ENCODE results near the gene TMF1.

TMF1 gene

GRCh38 chr3:69013253-69014021 is 38.7 kb downstream of the TMF1 start, which contains the start of gene EOGT:
TSS of gene EOGT (minus strand) at chr3:69013684. CDS start at chr3:69009846, 3,838 bp downstream.
- DNase-seq (ENCODE audit: low read depth): no peak

DNA sequence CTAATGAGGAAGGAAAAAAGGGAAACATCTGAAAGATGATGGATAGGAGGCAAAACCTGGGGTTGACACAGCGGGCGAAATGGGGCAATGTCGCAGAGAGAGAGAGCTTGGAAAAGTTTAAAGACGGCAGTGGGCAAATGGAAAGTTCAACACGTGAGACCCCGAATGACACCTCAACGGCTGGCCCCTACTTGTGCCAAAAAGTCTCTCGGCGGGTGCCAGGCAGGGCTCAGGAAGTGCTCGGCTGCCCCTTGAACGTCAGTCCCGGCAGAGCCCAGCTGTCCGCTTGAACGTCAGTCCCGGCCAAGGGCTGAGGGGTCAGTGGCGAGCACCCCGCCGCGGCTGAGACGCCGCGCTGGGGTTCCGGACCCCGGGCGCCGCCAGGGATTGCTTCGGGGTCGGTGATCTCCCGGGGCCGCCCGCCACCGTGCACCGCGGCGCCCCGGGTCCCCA is 39.3 kb downstream of the TMF1 start:
- DNase-seq (ENCODE audit: low read depth): no peak

GRCh38 chr3:69012100-69012799 is 39.9 kb downstream of the TMF1 start:
- DNase-seq (ENCODE audit: low read depth): no peak

- no peak for DNase-seq (ENCODE audit: low read depth)
These were observed 40.9 kb downstream of the TMF1 start for GRCh38 chr3:69011096-69011730.

DNA sequence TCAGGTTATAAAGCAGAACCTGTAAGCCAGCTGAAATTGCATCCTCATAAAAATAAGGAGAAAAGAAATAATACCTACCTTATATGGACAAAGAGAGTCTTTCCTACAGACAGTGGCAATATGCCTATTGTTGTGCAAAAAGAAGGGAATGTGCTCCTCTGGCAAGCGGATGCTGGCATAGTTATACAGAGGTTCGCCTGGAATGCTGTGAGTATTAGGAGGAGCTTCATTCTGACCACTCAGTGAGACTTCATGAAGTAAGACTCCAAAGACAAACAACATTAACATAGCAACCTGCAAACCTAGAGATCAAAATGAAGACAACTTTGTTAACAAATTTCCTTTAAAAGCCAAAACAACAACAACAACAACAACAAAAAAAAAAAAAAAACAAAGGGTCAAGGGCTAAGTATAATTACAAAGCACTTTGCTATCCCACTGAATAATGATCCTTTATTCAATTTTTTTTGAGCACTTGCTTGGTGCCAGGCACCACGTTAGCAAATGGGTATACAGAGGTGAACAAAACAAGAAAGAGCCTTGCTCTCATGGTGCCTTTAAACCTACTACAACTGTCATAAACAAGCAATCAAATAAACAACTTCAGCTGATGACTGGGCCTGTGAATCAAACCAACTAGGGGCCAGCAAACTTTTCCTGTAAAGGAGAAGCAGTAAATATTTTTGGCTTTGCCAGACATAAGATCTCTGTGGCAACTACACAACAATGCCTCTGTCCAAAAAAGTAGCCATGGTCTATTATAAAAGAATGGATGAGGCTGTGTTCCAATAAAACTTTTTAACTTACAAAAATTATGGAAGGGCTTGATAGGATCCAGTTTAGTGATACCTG is 42.3 kb downstream of the TMF1 start:
- no peak for DNase-seq (ENCODE audit: low read depth)

DNA sequence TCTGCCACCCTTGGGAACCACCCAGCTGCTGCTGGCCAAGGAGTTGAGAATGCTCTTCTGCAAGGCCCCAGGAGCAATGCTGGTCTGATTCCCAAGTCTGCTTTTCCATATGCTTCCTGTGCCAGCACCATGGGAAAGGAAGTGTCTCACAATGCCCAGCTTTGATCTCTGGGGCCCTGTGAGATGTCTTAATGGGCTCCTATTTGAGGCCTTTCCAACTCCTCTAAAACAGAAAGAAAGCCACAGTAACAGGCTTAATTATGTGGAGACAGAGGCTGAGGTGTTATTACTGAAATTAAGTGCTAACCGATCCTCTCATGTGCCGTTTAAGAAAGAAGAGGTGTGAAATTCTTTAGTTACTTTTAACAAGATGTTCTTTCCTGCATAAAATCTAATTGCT is 43.2 kb downstream of the TMF1 start:
- no peak for DNase-seq (ENCODE audit: low read depth)

GRCh38 chr3:69005791-69006482 is 46.2 kb downstream of the TMF1 start:
- no peak for DNase-seq (ENCODE audit: low read depth)

DNA sequence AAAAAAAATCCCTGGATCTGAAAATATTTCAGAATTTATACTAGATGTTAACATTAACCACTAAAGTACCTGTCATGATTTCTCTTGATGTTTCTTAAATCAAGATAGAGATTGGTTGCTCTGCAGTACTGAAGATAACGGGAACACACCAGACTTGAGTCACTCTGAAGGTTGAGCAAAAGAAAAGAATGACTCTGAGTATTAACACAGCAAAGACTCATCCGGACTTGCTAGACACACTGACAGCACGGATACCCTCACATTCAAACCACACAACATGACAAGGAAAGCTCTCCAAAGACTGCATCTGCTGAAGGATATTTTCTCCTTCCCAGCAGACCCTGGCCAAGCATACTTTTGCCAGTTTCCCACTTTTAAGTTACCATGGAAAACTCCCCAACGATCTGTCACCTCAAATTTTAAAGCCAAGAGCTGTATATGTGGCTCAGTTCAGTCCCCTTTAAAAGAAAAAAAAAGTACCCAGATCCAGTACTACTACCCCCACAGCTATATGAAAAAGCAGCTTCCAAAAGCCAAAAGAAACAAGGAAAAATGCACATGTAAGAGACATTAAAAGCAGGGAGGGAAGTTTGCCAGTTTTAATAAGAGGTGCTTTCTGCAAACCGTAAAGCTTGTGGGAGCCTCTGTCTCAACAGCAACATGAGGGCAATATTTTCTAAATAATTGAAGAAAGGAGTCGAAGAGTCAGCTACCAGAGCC is 46.9 kb downstream of the TMF1 start:
- DNase-seq (ENCODE audit: low read depth): no peak

DNA sequence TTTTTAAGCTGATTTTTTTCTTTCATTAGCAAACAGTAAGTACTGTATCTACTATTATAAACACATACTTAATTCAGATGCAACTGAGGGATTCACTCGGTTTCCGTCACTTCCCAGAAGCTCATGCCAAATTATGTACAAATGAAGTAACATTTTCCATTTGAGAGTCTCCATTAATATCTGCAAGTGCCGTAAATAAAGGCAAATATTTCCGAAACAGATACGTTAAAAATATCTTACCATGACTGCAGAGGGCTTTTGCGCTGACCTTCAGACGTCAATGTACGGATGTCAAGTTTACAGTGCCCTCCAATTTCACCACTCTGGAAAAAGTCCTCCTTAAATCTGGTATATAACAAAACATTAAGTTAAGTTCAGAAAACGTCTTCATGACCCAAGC is 48.0 kb downstream of the TMF1 start:
- no peak for DNase-seq (ENCODE audit: low read depth)

GRCh38 chr3:68999605-69000004 is 52.5 kb downstream of the TMF1 start:
- no peak for DNase-seq (ENCODE audit: low read depth)

DNA sequence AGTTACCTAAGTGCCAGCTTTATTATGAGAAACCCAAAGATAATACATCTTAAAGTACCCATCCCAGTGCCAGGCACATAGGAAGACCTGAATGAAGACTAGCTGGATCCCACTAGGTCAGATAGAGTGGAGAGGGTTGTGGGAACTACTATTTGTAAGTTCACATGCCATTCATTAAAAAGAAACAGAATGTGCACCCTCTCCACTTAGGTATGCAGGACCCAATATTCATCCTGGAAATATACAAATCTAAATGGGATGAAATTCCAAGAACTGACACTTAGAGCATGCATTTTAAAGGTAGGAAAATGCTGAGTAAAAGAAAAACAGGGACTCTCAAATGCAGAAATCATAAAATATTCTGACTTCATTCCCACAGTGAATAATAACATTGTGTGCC is 53.0 kb downstream of the TMF1 start:
- no peak for DNase-seq (ENCODE audit: low read depth)

DNA sequence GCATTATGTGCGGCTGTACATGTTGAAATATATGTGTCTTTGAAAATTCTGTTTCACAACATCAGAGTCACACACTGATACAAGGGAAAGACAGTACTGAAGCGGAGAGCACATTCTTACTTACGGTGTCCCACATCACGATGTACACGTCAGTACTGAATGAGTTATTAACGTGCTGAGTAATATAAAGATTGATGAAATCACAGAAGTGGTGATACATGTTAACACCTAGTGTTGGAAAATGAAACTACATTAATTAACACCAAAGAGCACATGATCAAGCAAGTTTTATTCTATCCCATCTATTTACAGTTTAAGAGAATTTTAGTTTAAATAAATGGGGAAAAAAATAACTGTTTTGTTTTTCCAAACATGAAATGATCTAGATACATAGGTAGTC is 54.2 kb downstream of the TMF1 start:
- DNase-seq (ENCODE audit: low read depth): no peak

- DNase-seq (ENCODE audit: low read depth): no peak
These were observed 55.7 kb downstream of the TMF1 start for GRCh38 chr3:68996356-68996995.

DNA sequence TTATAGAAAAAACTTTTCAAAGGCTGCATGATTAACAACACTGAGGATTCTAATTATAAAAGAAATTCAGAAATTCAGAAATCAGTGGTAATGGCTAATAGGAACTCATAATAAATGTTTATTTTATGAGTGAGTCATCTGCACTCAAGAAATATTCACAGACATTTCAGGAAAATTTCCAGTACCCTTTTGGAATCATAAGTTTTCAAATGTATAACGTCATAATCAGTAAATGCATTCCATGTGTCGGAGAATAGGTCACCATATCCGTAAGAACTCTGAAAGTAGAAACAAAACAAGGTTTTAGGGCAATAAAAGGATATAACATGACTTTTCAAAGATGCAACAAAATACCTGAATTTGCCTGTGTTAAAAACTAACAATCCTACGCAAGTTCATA is 63.4 kb downstream of the TMF1 start:
- no peak for DNase-seq (ENCODE audit: low read depth)

GRCh38 chr3:68987322-68987721 is 64.8 kb downstream of the TMF1 start:
- no peak for DNase-seq (ENCODE audit: low read depth)

GRCh38 chr3:68986496-68987208 is 65.5 kb downstream of the TMF1 start:
- DNase-seq (ENCODE audit: low read depth): no peak

GRCh38 chr3:68985146-68985790 is 66.9 kb downstream of the TMF1 start:
- DNase-seq (ENCODE audit: low read depth): no peak

DNA sequence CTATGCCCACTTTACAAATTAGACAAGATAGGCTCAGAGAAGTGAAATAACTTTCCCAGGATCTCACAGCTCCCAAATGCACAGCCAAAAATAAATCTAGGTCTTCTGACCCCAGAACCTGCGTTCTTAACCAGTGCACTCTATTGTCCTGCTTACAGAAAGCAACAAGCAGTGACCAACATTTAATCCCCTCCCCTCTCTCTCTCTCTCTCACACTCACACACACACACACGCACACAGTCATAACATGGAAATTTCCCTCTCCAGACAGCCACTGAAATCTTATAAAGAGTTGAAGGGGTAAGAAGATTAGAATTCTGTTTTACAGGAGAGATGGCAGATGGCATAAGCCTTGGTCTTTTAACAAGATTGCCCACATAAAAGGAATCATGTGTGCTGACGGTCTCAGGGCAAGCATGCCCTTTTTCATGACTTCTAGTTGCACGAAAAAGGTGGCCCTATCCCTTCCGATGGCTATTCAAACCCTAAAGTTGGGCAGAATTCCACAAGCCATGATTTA is 68.1 kb downstream of the TMF1 start:
- DNase-seq (ENCODE audit: low read depth): no peak

All from non-pigmented ciliary epithelial cell (primary cell).